ENCODE data around the gene STXBP4. TPM values are rescaled to one million over a fixed set of nuclear protein-coding genes. Genes with fewer than 3 reads are reported as not detected.

Gene STXBP4
- total RNA-seq, 1 experiment from 2014 or later, result 12.0 TPM

- ATAC-seq (no peak), DNase-seq (ENCODE audit: low spot score) (no peak)
- no peaks in the 10 kb centered on the region for H3K9me3 Mint-ChIP-seq
- no peak overlapping the region for H3K4me3 Mint-ChIP-seq
- H3K27ac Mint-ChIP-seq, result no peak overlapping the region
- peaks cover 9% of the 10 kb centered on the region for H3K36me3 Mint-ChIP-seq
- H3K4me1 Mint-ChIP-seq, result peaks cover 12% of the 10 kb centered on the region
- POLR2A ChIA-PET, result no interaction called here
- CTCF ChIA-PET, result no interaction called here
- TF ChIP-seq NFATC4 (CRISPR knock-in tag; IDR thresholded peaks at IDR 0.05), result no peak
- no peak for TF ChIP-seq ZNF671 (CRISPR knock-in tag; IDR thresholded peaks at IDR 0.05)
- H3K27me3 Mint-ChIP-seq (ENCODE audit: low read depth), result no peaks in the 10 kb centered on the region
These were observed 1.4 kb downstream of the STXBP4 start for GRCh38 chr17:54969658-54970572.

- Mint-ChIP-seq H3K9me3 (peaks cover 4% of the 10 kb centered on the region), H3K4me3 (no peak overlapping the region), H3K4me1 (peaks cover 11% of the 10 kb centered on the region), H3K36me3 (peaks cover under 1% of the 10 kb centered on the region; the same call in 1 of the 2 replicates), H3K27ac (no peak overlapping the region), H3K27me3 (ENCODE audit: low read depth) (no peaks in the 10 kb centered on the region)
- TF ChIP-seq IRF2 (CRISPR knock-in tag; IDR thresholded peaks at IDR 0.05; ENCODE audit: borderline replicate concordance, low read depth) (no peak), ZBTB21 (CRISPR knock-in tag; IDR thresholded peaks at IDR 0.05; ENCODE audit: borderline replicate concordance) (no peak), ESRRA (CRISPR knock-in tag; IDR thresholded peaks at IDR 0.05; ENCODE audit: borderline replicate concordance) (no peak), GABPB1 (CRISPR knock-in tag; IDR thresholded peaks at IDR 0.05) (peak; percentile 47; the same call in 1 of the 2 replicates), TEAD4 (CRISPR knock-in tag; IDR thresholded peaks at IDR 0.05) (no peak)
- TF ChIP-seq, protein P1, sequence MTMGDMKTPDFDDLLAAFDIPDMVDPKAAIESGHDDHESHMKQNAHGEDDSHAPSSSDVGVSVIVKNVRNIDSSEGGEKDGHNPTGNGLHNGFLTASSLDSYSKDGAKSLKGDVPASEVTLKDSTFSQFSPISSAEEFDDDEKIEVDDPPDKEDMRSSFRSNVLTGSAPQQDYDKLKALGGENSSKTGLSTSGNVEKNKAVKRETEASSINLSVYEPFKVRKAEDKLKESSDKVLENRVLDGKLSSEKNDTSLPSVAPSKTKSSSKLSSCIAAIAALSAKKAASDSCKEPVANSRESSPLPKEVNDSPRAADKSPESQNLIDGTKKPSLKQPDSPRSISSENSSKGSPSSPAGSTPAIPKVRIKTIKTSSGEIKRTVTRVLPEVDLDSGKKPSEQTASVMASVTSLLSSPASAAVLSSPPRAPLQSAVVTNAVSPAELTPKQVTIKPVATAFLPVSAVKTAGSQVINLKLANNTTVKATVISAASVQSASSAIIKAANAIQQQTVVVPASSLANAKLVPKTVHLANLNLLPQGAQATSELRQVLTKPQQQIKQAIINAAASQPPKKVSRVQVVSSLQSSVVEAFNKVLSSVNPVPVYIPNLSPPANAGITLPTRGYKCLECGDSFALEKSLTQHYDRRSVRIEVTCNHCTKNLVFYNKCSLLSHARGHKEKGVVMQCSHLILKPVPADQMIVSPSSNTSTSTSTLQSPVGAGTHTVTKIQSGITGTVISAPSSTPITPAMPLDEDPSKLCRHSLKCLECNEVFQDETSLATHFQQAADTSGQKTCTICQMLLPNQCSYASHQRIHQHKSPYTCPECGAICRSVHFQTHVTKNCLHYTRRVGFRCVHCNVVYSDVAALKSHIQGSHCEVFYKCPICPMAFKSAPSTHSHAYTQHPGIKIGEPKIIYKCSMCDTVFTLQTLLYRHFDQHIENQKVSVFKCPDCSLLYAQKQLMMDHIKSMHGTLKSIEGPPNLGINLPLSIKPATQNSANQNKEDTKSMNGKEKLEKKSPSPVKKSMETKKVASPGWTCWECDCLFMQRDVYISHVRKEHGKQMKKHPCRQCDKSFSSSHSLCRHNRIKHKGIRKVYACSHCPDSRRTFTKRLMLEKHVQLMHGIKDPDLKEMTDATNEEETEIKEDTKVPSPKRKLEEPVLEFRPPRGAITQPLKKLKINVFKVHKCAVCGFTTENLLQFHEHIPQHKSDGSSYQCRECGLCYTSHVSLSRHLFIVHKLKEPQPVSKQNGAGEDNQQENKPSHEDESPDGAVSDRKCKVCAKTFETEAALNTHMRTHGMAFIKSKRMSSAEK (CRISPR knock-in tag; IDR thresholded peaks at IDR 0.05; ENCODE audit: borderline replicate concordance), result no peak
- TF ChIP-seq, protein P2, sequence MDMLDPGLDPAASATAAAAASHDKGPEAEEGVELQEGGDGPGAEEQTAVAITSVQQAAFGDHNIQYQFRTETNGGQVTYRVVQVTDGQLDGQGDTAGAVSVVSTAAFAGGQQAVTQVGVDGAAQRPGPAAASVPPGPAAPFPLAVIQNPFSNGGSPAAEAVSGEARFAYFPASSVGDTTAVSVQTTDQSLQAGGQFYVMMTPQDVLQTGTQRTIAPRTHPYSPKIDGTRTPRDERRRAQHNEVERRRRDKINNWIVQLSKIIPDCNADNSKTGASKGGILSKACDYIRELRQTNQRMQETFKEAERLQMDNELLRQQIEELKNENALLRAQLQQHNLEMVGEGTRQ (CRISPR knock-in tag; IDR thresholded peaks at IDR 0.05), result no peak
- CTCF ChIA-PET, result no interaction called here
- POLR2A ChIA-PET, result no interaction called here
- DNase-seq (ENCODE audit: low spot score) (no peak), ATAC-seq (no peak)
These were observed 2.6 kb downstream of the STXBP4 start for GRCh38 chr17:54971147-54971546.

DNA sequence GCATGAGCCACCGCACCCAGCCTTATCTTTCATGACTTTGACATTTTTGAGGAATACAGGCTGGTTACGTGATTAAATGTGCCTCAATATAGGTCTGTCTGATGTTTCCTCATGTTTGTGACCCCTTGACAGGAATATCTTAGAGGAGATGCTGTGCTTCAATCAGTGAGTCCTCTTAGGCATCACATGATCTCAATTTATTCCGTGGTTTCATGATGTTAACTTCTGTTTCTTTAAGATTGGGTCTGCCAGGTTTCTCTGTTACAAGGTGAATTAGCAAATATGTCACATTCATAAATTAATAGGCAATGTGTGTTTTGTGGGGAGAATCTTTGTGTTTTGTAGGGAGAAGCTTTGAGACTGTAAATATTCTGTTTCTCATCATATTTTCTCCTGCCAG is 3.3 kb downstream of the STXBP4 start:
- ATAC-seq (no peak), DNase-seq (ENCODE audit: low spot score) (no peak)
- Mint-ChIP-seq H3K27me3 (ENCODE audit: low read depth) (no peaks in the 10 kb centered on the region), H3K27ac (no peak overlapping the region), H3K36me3 (peaks cover 6% of the 10 kb centered on the region), H3K9me3 (peaks cover 11% of the 10 kb centered on the region), H3K4me3 (no peak overlapping the region), H3K4me1 (peaks cover 3% of the 10 kb centered on the region)
- POLR2A ChIA-PET, result no interaction called here
- CTCF ChIA-PET, result no interaction called here
- TF ChIP-seq GTF2I (CRISPR knock-in tag; conservative IDR thresholded peaks at IDR 0.05), result no peak

DNA sequence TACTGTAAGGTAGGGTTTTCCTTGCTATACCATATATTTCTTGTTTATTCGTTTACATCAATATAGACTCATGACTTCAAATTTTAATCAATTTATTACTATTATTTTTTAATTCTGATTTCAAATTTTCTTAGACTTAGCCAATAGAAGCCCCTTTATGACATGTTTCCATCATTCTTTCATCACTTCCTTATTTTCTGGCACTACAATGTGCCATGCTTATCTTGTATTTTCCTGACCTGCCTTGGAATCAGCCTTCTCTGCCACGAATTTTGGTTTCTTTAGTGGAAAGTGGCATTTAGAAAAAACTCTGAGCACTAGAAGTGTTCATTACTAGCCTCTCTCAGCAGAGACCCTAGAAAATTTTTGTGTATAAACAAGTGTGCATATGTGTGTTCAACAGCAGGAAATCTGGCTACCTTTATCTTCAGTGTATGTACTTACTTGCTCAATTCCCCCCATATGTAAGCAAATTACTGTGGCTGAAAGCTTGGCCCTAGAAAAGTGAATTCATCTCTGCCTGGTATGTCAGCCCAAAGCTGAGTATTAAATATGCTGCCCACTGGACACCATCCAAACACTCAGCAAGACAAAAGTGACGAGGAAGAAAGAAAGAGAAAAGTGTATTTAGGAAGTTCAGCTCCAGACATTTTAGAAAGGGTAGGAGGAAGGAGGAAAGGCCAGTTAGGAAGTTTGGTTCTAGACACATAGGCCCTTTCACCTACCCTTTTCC is 4.0 kb downstream of the STXBP4 start:
- no peak for TF ChIP-seq ZNF512 (CRISPR knock-in tag; IDR thresholded peaks at IDR 0.05; ENCODE audit: borderline replicate concordance)
- TF ChIP-seq TCF7 (CRISPR knock-in tag; IDR thresholded peaks at IDR 0.05; ENCODE audit: low read depth), result no peak
- TF ChIP-seq HMGA2 (CRISPR knock-in tag; IDR thresholded peaks at IDR 0.05), result no peak
- H3K4me1 Mint-ChIP-seq, result no peaks in the 10 kb centered on the region
- ChIA-PET CTCF (no interaction called here), POLR2A (no interaction called here)
- H3K9me3 Mint-ChIP-seq, result peaks cover 13% of the 10 kb centered on the region
- ATAC-seq (no peak), DNase-seq (ENCODE audit: low spot score) (no peak)
- peaks cover 8% of the 10 kb centered on the region for H3K36me3 Mint-ChIP-seq
- H3K27me3 Mint-ChIP-seq (ENCODE audit: low read depth), result no peaks in the 10 kb centered on the region
- no peak overlapping the region for H3K27ac Mint-ChIP-seq
- no peak overlapping the region for H3K4me3 Mint-ChIP-seq

All from WTC11 (cell line).